Testis (tissue), 2 donors: ENCODE data around the gene CLNK.

Experiments
- CTCF ChIP-seq, 3 experiments: fragments of 450-650 bp in 2 of 3; fragments of 200-600 bp in 1 of 3; sonication (generic) in 1 of 3; IDR thresholded peaks; one replicate each; pipeline ENCODE4 v1.5.1; 2016 to 2019; ENCODE audit warnings: antibody characterized with exemption in 3 of 3, mild to moderate bottlenecking in 2 of 3, moderate library complexity in 1 of 3
- POLR2A ChIP-seq: fragments of 450-650 bp; IDR thresholded peaks from one replicate; pipeline ENCODE4 v1.6.1; 2017; ENCODE audit warnings: antibody characterized with exemption, mild to moderate bottlenecking, moderate library complexity

- TF ChIP-seq CTCF (IDR thresholded peaks at IDR 0.05) (no peak), POLR2A (no peak)
These were observed 78.7 kb downstream of the CLNK start for GRCh38 chr4:10605746-10606482.
